ENCODE data around the gene WDFY4. TPM values are rescaled to one million over a fixed set of nuclear protein-coding genes. Genes with fewer than 3 reads are reported as not detected.

The WDFY4 gene
- total RNA-seq, 3 donors from 2014 or later: 2.3 to 7.0 (median 5.8) TPM

GRCh38 chr10:48842231-48842630 is 157.6 kb downstream of the WDFY4 start:
- intact Hi-C loops (cut with DNase I; ENCODE audit: low total_unique reads): no loop called here
- H3K36me3 ChIP-seq: no peaks in the 10 kb centered on the region

GRCh38 chr10:48843198-48843597 is 158.5 kb downstream of the WDFY4 start:
- H3K4me1 ChIP-seq: no peaks in the 10 kb centered on the region
- intact Hi-C loops (cut with DNase I; ENCODE audit: low total_unique reads): no loop called here
- H3K36me3 ChIP-seq: no peaks in the 10 kb centered on the region
- TF ChIP-seq CTCF (IDR thresholded peaks at IDR 0.05): no peak
- no peak for TF ChIP-seq POLR2AphosphoS5 (IDR thresholded peaks at IDR 0.05)
- no peak for TF ChIP-seq POLR2A (IDR thresholded peaks at IDR 0.05)
- no peak overlapping the region for H3K4me3 ChIP-seq
- no peaks in the 10 kb centered on the region for H3K9me3 ChIP-seq
- H3K27ac ChIP-seq: no peak overlapping the region
- no peaks in the 10 kb centered on the region for H3K27me3 ChIP-seq
- DNase-seq (ENCODE audit: low spot score in 2 of 2): no peak

More at GRCh38 chr10:48842231-48842630, 157.6 kb downstream of the WDFY4 start:
- no peak overlapping the region for H3K27ac ChIP-seq
- no peak for TF ChIP-seq POLR2AphosphoS5 (IDR thresholded peaks at IDR 0.05)
- TF ChIP-seq POLR2A (IDR thresholded peaks at IDR 0.05): no peak
- no peaks in the 10 kb centered on the region for H3K4me1 ChIP-seq
- H3K9me3 ChIP-seq: no peaks in the 10 kb centered on the region
- no peak overlapping the region for H3K4me3 ChIP-seq
- DNase-seq (ENCODE audit: low spot score in 2 of 2): no peak
- H3K27me3 ChIP-seq: no peaks in the 10 kb centered on the region

- no peaks in the 10 kb centered on the region for H3K4me1 ChIP-seq
- intact Hi-C loops (cut with DNase I; ENCODE audit: low total_unique reads): no loop called here
- TF ChIP-seq CTCF (IDR thresholded peaks at IDR 0.05) (no peak), POLR2A (IDR thresholded peaks at IDR 0.05) (no peak), POLR2AphosphoS5 (IDR thresholded peaks at IDR 0.05) (no peak)
- no peaks in the 10 kb centered on the region for H3K27me3 ChIP-seq
- no peak overlapping the region for H3K4me3 ChIP-seq
- DNase-seq (ENCODE audit: low spot score in 2 of 2): no peak
- H3K9me3 ChIP-seq: no peaks in the 10 kb centered on the region
- no peaks in the 10 kb centered on the region for H3K36me3 ChIP-seq
- H3K27ac ChIP-seq: no peak overlapping the region
Measured at GRCh38 chr10:48844616-48845015, 159.9 kb downstream of the WDFY4 start.

- H3K4me1 ChIP-seq: no peaks in the 10 kb centered on the region
- no peaks in the 10 kb centered on the region for H3K9me3 ChIP-seq
- H3K36me3 ChIP-seq: no peaks in the 10 kb centered on the region
- intact Hi-C loops (cut with DNase I; ENCODE audit: low total_unique reads): no loop called here
- no peak for DNase-seq (ENCODE audit: low spot score in 2 of 2)
- TF ChIP-seq POLR2AphosphoS5 (IDR thresholded peaks at IDR 0.05): no peak
- no peak for TF ChIP-seq CTCF (IDR thresholded peaks at IDR 0.05)
- no peak for TF ChIP-seq POLR2A (IDR thresholded peaks at IDR 0.05)
- no peak overlapping the region for H3K4me3 ChIP-seq
- no peak overlapping the region for H3K27ac ChIP-seq
- H3K27me3 ChIP-seq: no peaks in the 10 kb centered on the region
Measured at GRCh38 chr10:48845512-48845911, 160.8 kb downstream of the WDFY4 start.

- no peak for TF ChIP-seq POLR2A (IDR thresholded peaks at IDR 0.05)
- TF ChIP-seq POLR2AphosphoS5 (IDR thresholded peaks at IDR 0.05): no peak
- TF ChIP-seq CTCF (IDR thresholded peaks at IDR 0.05): no peak
- Histone ChIP-seq H3K27me3 (no peaks in the 10 kb centered on the region), H3K27ac (no peak overlapping the region), H3K4me3 (no peak overlapping the region), H3K36me3 (no peaks in the 10 kb centered on the region), H3K9me3 (no peaks in the 10 kb centered on the region), H3K4me1 (no peaks in the 10 kb centered on the region)
- DNase-seq (ENCODE audit: low spot score in 2 of 2): no peak
- intact Hi-C loops (cut with DNase I; ENCODE audit: low total_unique reads): no loop called here
Measured at GRCh38 chr10:48847691-48848090, 163.0 kb downstream of the WDFY4 start.

- no peak overlapping the region for H3K27ac ChIP-seq
- no peaks in the 10 kb centered on the region for H3K36me3 ChIP-seq
- intact Hi-C loops (cut with DNase I; ENCODE audit: low total_unique reads): no loop called here
- H3K4me1 ChIP-seq: no peaks in the 10 kb centered on the region
- TF ChIP-seq POLR2A (IDR thresholded peaks at IDR 0.05): no peak
- no peak for TF ChIP-seq POLR2AphosphoS5 (IDR thresholded peaks at IDR 0.05)
- TF ChIP-seq CTCF (IDR thresholded peaks at IDR 0.05): no peak
- H3K9me3 ChIP-seq: no peaks in the 10 kb centered on the region
- no peak overlapping the region for H3K4me3 ChIP-seq
- H3K27me3 ChIP-seq: no peaks in the 10 kb centered on the region
- DNase-seq (ENCODE audit: low spot score in 2 of 2): no peak
Measured at GRCh38 chr10:48856855-48857254, 172.2 kb downstream of the WDFY4 start.

Measured in breast epithelium (tissue), 4 donors.